Measurements from ENCODE around the gene MATN3. TPM values are rescaled to one million over a fixed set of nuclear protein-coding genes. Genes with fewer than 3 reads are reported as not detected.
A peak's percentile ranks its signal among the peaks of the same experiment; 100 is the strongest.
"Not testable (repeated sequence)": the region's sequence is repeated elsewhere in the genome, so short reads cannot be mapped to it uniquely, and the experiment has no call there.

The MATN3 gene
- total RNA-seq, 1 donor, result 3.0 TPM

GRCh38 chr2:20049637-20050036 lies 37.2 kb upstream of the MATN3 start:
- H3K4me3 ChIP-seq (ENCODE audit: low read depth, low read length), result peak overlapping the region; percentile 97
- peak; percentile 36 for DNase-seq (ENCODE audit: low read depth)
- TF ChIP-seq, protein P1, sequence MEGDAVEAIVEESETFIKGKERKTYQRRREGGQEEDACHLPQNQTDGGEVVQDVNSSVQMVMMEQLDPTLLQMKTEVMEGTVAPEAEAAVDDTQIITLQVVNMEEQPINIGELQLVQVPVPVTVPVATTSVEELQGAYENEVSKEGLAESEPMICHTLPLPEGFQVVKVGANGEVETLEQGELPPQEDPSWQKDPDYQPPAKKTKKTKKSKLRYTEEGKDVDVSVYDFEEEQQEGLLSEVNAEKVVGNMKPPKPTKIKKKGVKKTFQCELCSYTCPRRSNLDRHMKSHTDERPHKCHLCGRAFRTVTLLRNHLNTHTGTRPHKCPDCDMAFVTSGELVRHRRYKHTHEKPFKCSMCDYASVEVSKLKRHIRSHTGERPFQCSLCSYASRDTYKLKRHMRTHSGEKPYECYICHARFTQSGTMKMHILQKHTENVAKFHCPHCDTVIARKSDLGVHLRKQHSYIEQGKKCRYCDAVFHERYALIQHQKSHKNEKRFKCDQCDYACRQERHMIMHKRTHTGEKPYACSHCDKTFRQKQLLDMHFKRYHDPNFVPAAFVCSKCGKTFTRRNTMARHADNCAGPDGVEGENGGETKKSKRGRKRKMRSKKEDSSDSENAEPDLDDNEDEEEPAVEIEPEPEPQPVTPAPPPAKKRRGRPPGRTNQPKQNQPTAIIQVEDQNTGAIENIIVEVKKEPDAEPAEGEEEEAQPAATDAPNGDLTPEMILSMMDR (IDR thresholded peaks at IDR 0.05; ENCODE audit: insufficient read depth, low read depth, low read length), result no peak

DNA sequence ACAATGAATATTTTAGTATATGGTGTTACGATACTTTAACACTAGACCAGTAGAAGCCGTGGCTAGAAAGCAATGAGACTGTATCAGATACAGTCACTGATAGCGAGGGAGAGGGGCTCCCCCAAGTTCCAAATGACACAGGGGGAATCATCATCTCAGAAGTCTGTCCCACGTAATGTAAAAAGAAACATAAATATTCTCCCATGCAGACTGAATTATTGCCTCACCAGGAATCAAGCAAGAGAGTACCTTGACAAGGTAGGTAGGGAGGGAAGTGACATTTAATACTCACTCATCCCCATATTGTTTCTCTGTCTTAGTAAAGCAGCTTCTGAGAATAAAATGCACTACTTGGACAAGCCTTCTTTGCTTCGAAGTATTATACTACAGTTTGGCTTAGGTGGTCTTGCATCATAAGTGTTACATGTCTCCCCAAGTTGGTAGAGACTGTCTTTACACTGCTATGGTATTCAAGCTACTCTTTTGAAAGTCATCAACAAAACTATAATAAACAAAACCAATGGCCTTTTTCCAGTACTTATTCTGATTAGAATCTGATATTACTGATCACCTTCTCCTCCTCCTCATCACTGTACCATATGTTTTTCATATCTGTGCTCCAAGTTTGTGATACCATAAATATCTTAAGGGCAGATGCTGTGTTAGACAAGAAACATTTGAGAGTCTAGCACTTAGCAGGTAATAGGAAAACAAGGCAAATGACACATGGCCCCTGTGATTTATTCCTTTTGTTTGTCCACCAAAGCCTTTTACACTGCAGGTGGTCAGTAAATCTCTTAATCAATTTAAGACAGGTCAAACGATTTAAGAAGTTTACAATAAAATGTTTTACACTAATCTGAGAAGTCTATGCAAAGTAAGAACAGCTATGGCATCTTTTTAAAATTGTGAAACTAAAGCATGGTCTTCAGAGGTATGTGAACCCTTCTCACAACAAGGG lies 36.3 kb upstream of the MATN3 start:
- TF ChIP-seq, protein P1 (IDR thresholded peaks at IDR 0.05; ENCODE audit: insufficient read depth, low read depth, low read length), result no peak
- peak overlapping the region; percentile 97 for H3K4me3 ChIP-seq (ENCODE audit: low read depth, low read length)
- DNase-seq (ENCODE audit: low read depth), result peak; percentile 30

DNA sequence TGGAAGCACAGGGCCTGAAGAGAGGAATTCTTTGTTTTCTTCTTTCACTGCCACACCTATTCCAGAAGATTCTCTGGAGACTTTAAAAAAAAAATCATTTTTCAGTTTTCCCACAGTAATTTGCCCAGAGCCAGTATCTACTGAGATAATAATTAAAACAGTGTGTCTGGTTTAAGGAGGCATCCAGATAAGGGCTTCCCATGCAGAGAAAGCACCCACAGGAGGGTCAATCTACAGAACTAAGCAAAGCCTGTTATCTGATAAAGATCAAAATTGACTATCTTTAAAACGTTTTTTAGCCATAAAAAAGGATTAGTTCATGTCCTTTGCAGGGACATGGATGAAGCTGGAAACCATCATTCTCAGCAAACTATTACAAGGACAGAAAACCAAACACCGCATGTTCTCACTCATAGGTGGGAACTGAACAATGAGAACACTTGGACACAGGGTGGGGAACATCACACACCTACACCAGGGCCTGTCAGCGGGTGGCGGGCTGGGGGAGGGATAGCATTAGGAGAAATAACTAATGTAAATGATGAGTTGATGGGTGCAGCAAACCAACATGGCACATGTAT lies 33.3 kb upstream of the MATN3 start:
- DNase-seq (ENCODE audit: low read depth), result peak; percentile 68
- not testable (repeated sequence) for H3K4me3 ChIP-seq (ENCODE audit: low read depth, low read length)

GRCh38 chr2:20044778-20045177 lies 32.3 kb upstream of the MATN3 start:
- TF ChIP-seq, protein P1 (IDR thresholded peaks at IDR 0.05; ENCODE audit: insufficient read depth, low read depth, low read length), result no peak
- H3K4me3 ChIP-seq (ENCODE audit: low read depth, low read length), result no peak overlapping the region
- no peak for DNase-seq (ENCODE audit: low read depth)

DNA sequence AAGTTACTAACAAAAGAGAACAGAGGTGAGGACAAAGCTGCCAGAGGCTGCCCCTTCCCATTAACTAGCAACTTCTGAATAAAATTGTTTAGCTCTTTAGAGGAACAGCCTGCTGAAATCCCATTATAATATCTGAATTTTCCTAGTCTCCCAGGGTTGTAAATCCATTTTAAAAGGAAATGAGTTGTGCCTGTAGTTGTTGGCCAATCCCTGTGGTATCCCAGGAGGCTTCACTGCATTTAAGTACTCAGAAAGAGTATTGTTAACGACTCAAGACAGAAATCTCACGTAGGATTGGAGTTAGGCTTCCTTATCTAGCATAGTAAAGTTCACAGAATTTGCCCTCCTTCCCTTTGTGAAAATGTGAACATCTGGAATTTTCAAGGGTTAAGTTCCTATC lies 30.1 kb upstream of the MATN3 start:
- DNase-seq (ENCODE audit: low read depth), result peak; percentile 70
- TF ChIP-seq, protein P1 (IDR thresholded peaks at IDR 0.05; ENCODE audit: insufficient read depth, low read depth, low read length), result no peak
- H3K4me3 ChIP-seq (ENCODE audit: low read depth, low read length), result no peak overlapping the region

DNA sequence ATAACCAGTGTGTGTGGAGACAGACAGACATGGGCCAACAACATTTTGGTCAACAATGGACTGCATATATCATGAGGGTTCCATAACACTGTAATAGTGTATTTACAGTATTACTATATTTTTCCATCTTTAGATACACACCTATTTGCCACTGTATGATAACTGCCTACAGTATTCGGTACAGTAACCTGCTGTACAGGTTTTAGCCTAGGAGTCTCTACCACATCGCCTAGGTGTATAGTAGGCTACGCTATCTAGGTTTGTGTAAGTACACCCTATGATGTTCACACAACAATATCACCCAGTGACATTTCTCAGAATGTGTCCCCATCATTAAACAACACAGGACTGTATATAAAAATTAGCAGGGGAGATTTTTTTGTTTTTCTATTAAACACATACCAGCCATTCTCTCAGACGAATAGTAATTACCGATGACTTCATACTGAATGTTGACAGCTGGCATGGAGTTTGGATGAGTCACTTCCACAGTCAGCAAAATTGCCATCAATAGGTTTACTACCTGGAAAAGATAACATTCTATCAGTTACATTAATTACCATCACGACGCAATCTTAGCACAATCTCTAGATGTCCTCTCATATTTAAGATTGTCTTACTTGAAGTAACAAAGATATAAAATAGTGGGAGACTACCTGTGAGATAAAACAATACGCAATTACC lies 28.2 kb upstream of the MATN3 start:
- no peak overlapping the region for H3K4me3 ChIP-seq (ENCODE audit: low read depth, low read length)
- DNase-seq (ENCODE audit: low read depth), result no peak
- TF ChIP-seq, protein P1 (IDR thresholded peaks at IDR 0.05; ENCODE audit: insufficient read depth, low read depth, low read length), result no peak

DNA sequence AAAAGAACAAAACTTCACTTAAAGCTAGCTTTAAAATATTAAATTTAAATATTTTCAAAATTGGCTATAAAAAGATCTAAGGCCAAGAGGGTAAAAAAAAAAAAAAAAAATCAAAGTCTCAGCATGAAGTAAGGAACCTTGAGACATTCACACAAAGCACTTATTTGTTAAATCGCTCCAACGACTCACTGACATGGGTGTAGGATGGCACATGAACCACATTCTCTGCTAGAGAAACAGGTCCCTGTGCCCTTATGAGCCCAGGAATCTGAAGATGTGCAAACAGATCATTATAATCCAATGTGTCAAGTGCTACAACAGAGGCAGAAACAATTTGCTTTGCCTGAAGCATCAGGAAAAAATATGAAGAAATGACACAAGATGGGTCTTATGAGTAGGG lies 25.2 kb upstream of the MATN3 start:
- H3K4me3 ChIP-seq (ENCODE audit: low read depth, low read length), result no peak overlapping the region
- TF ChIP-seq, protein P1 (IDR thresholded peaks at IDR 0.05; ENCODE audit: insufficient read depth, low read depth, low read length), result no peak
- DNase-seq (ENCODE audit: low read depth), result no peak
